Mesenchymal stem cell (in vitro differentiated cells and primary cell): ENCODE data around the gene MAP3K7.

Source experiments
- DNase-seq: peaks from one replicate; pipeline ENCODE4 v3.0.0-alpha.2; 2013
- H2AFZ ChIP-seq: one replicate; pipeline ENCODE4 v1.6.1; 2013; ENCODE audit warnings: low read depth, mild to moderate bottlenecking, control low read depth, inconsistent platforms, low read length, moderate library complexity
- H2AK5ac ChIP-seq: 2 replicates; pipeline ENCODE4 v1.6.1; 2013; ENCODE audit warnings: low read length, moderate library complexity, mild to moderate bottlenecking, inconsistent platforms; ENCODE audit not compliant: severe bottlenecking
- H2BK120ac ChIP-seq: one replicate; pipeline ENCODE4 v1.6.1; 2013; ENCODE audit warnings: low read depth, mild to moderate bottlenecking, inconsistent platforms, low read length, moderate library complexity
- H2BK12ac ChIP-seq, 2 experiments: one replicate each; pipeline ENCODE4 v1.6.1; 2013; ENCODE audit warnings: inconsistent platforms in 2 of 2, low read length in 2 of 2, mild to moderate bottlenecking in 2 of 2, moderate library complexity in 2 of 2, control low read depth in 1 of 2
- H2BK15ac ChIP-seq: one replicate; pipeline ENCODE4 v1.6.1; 2013; ENCODE audit warnings: mild to moderate bottlenecking, low read depth, inconsistent platforms; ENCODE audit not compliant: poor library complexity, severe bottlenecking
- H2BK5ac ChIP-seq: 2 replicates; pipeline ENCODE4 v1.6.1; 2013; ENCODE audit warnings: low read depth, mild to moderate bottlenecking, low read length, control low read depth, inconsistent platforms; ENCODE audit not compliant: poor library complexity, severe bottlenecking
- H3K14ac ChIP-seq, 2 experiments: one replicate each; pipeline ENCODE4 v1.6.1; 2013; ENCODE audit warnings: inconsistent platforms in 2 of 2, low read length in 2 of 2, control low read depth in 1 of 2, mild to moderate bottlenecking in 1 of 2, moderate library complexity in 1 of 2
- H3K18ac ChIP-seq, 2 experiments: one replicate each; pipeline ENCODE4 v1.6.1; 2013; ENCODE audit warnings: inconsistent platforms in 2 of 2, low read length in 2 of 2, control low read depth in 1 of 2, low read depth in 1 of 2, mild to moderate bottlenecking in 1 of 2
- H3K23ac ChIP-seq, 2 experiments: one replicate each; pipeline ENCODE4 v1.6.1; 2013; ENCODE audit warnings: inconsistent platforms in 2 of 2, low read length in 2 of 2, mild to moderate bottlenecking in 2 of 2, moderate library complexity in 2 of 2, control low read depth in 1 of 2
- H3K27ac ChIP-seq: 2 replicates; pipeline ENCODE4 v1.5.1; 2013; ENCODE audit warnings: mild to moderate bottlenecking, moderate library complexity, low read length, control low read depth, inconsistent platforms; ENCODE audit not compliant: poor library complexity, severe bottlenecking
- H3K27me3 ChIP-seq, 2 experiments: 2 replicates each; pipeline versions ENCODE4 v1.6.1 to v1.7.0; 2013; ENCODE audit warnings: low read length in 2 of 2, mild to moderate bottlenecking in 2 of 2, moderate library complexity in 2 of 2, control low read depth in 1 of 2, inconsistent platforms in 1 of 2; ENCODE audit not compliant: control insufficient read depth in 1 of 2, insufficient read depth in 1 of 2
- H3K36me3 ChIP-seq, 2 experiments: 2 replicates each; pipeline versions ENCODE4 v1.6.1 to v1.7.0; 2013; ENCODE audit warnings: low read length in 2 of 2, control low read depth in 1 of 2, inconsistent platforms in 1 of 2, low read depth in 1 of 2, mild to moderate bottlenecking in 1 of 2; ENCODE audit not compliant: insufficient read depth in 2 of 2, control insufficient read depth in 1 of 2
- H3K4ac ChIP-seq, 2 experiments: one replicate each; pipeline ENCODE4 v1.6.1; 2013; ENCODE audit warnings: inconsistent platforms in 2 of 2, low read length in 2 of 2, mild to moderate bottlenecking in 2 of 2, moderate library complexity in 2 of 2, control low read depth in 1 of 2, low read depth in 1 of 2
- H3K4me1 ChIP-seq: 2 replicates; pipeline ENCODE4 v1.6.1; 2013; ENCODE audit warnings: low read depth, low read length, control low read depth; ENCODE audit not compliant: control insufficient read depth, insufficient read depth
- H3K4me2 ChIP-seq: 2 replicates; pipeline ENCODE4 v1.6.1; 2013; ENCODE audit warnings: low read length, mild to moderate bottlenecking, inconsistent platforms; ENCODE audit not compliant: poor library complexity, severe bottlenecking
- H3K4me3 ChIP-seq, 2 experiments: 2 replicates each; pipeline versions ENCODE4 v1.5.1 to v1.7.0; 2013; ENCODE audit warnings: low read length in 2 of 2, mild to moderate bottlenecking in 2 of 2, control low read depth in 1 of 2, low read depth in 1 of 2; ENCODE audit not compliant: insufficient read depth in 1 of 2
- H3K79me1 ChIP-seq: replicated peaks from 2 replicates; pipeline ENCODE4 v1.6.1; 2013; ENCODE audit warnings: mild to moderate bottlenecking, control low read depth, low read length, inconsistent platforms; ENCODE audit not compliant: poor library complexity, severe bottlenecking
- H3K9ac ChIP-seq: 2 replicates; pipeline ENCODE4 v1.7.0; 2013; ENCODE audit warnings: mild to moderate bottlenecking, low read length, moderate library complexity
- H3K9me3 ChIP-seq: 2 replicates; pipeline ENCODE4 v1.7.0; 2013; ENCODE audit warnings: mild to moderate bottlenecking, low read length; ENCODE audit not compliant: control insufficient read depth
- H4K8ac ChIP-seq: one replicate; pipeline ENCODE4 v1.6.1; 2013; ENCODE audit warnings: inconsistent platforms, mild to moderate bottlenecking, low read length, moderate library complexity
- H4K91ac ChIP-seq: one replicate; pipeline ENCODE4 v1.6.1; 2013; ENCODE audit warnings: mild to moderate bottlenecking, low read length, inconsistent platforms
- WGBS: methylation state at CpG from one replicate; pipeline ENCODE4 v1.1.7; 2013; ENCODE audit warnings: mixed read lengths; 5-methylcytosine and 5-hydroxymethylcytosine counted together

The MAP3K7 gene

DNA sequence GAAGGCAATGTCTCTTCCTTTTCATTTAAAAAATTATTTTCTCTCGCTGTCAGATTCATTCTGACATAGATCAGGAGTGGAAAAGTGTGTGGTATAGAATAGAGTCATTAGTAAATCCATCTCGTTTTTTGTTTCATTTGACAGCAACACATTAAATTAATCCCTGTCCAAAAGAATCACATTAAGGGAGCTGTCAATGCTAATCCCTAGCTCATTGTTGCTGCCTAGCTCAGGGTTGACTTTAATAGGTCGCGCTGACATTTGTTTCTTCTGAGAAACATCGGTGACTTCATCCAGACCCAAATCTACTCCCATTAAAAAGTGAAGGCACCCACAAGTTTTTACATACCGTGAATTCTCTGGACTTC, 25.4 kb upstream of the MAP3K7 start:
- no peaks in the 10 kb centered on the region for H3K9me3 ChIP-seq
- WGBS, result 59% methylated on average over 3 of the region's 6 CpGs
- H3K4me1 ChIP-seq, result peaks cover 8% of the 10 kb centered on the region

DNA sequence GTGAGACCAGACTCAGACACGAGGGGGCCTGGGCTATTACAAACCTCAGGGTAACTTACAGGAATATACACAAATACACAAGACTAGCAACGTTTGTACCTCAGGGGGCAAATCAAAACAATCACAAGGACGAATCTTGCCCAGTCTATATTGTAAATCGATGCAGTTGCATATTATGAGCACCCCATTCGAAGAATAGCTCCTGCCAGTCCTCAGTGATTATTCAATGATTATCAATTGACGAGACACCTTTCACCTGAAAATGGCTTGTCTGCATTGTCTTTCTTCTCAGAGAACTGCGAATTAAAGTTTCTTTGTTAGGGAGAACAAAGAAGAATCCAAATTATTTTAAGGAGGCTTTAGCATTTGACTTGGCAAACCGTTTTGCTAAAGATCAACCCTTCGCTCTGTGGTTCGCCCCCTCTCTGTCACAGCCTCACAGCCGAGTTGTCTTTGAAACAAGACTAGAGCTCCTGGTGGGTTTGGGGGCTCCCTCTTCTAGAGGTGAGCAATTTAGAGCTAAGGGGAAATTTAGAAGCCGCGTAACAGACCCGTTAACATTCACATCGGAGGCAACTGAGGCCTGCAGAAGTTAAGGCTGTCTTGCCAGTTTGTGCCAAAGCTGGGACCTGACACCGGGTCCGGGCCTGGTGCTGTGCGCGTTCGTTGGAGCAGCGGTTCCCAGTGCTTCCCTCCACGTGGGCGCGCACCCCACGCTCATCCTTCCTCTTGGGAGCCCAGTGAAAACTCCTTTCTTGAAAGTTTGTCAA, 24.9 kb upstream of the MAP3K7 start:
- Histone ChIP-seq H2AK5ac (no peak overlapping the region), H2BK5ac (no peak overlapping the region), H3K23ac (no peak overlapping the region), H3K4me3 (peak overlapping the region; percentile 61 to 84), H3K79me1 (no peaks in the 10 kb centered on the region), H3K9ac (peak overlapping the region; percentile 26), H3K9me3 (no peaks in the 10 kb centered on the region), H4K91ac (no peak overlapping the region), H4K8ac (no peak overlapping the region), H3K36me3 (no peaks in the 10 kb centered on the region), H3K4me2 (peak overlapping the region; percentile 96), H3K27me3 (peaks cover 40 to 73% of the 10 kb centered on the region in 2 experiments), H2AFZ (no peak overlapping the region), H3K4me1 (peaks cover 8% of the 10 kb centered on the region), H2BK12ac (no peak overlapping the region), H3K18ac (no peak overlapping the region), H2BK120ac (no peak overlapping the region), H3K14ac (no peak overlapping the region), H3K4ac (no peak overlapping the region), H2BK15ac (no peak overlapping the region), H3K27ac (no peak overlapping the region)
- 45% methylated on average over 25 of the region's 25 CpGs for WGBS
- no peak for DNase-seq

More for the DNA sequence above, 25.4 kb upstream of the MAP3K7 start:
- Histone ChIP-seq H2BK120ac (no peak overlapping the region), H2BK12ac (no peak overlapping the region), H3K4me3 (no peak overlapping the region), H2BK5ac (no peak overlapping the region), H3K36me3 (no peaks in the 10 kb centered on the region), H3K27me3 (peaks cover 44 to 79% of the 10 kb centered on the region in 2 experiments), H4K91ac (no peak overlapping the region), H3K14ac (no peak overlapping the region), H3K23ac (no peak overlapping the region), H2AFZ (no peak overlapping the region), H4K8ac (no peak overlapping the region), H3K4me2 (no peak overlapping the region), H3K18ac (no peak overlapping the region), H3K27ac (no peak overlapping the region), H3K9ac (no peak overlapping the region), H2AK5ac (no peak overlapping the region), H3K4ac (no peak overlapping the region), H2BK15ac (no peak overlapping the region), H3K79me1 (no peaks in the 10 kb centered on the region)
- no peak for DNase-seq

DNA sequence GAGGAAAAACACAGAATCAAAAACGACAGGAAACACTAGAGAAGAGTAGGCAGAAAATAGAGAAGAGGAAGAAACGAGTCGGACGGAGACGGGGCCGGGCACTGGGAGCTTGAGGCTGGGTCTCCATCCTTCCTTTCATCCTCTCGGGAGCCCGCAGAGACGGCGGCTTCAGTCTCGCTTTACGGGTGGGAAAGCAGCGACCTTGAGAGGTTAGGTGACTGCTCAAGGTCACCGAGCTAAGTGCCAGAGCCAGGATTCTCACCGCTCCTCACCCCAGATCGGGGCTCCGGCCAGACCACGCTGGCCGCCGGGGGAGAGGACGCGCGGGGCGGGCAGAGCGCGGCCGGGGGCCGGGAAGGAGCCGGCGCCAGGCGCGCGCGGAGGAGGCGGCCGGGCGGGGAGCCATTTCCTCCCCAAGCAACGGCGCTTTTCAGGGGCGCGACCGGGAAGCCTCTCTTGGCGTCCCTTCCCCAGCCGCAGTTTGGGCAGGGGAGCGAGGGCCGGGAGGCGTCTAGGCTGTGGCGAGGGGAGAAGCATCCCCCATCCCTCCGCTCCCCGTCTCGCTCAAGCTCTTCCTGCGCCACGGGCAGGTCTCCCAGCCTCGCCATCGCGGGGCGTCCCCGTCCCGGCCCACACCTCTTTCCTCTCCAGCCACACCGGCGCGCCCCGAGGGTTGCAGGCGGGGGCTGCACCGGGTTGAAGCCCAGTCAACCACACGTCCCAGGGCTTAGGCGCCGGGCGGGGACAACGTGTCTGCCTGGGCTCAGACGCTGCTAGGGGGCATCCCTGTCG, 24.1 kb upstream of the MAP3K7 start:
- Histone ChIP-seq H3K4me1 (peaks cover 8% of the 10 kb centered on the region), H3K14ac (peak overlapping the region in 1 of 2 experiments; percentile 4), H3K27ac (no peak overlapping the region), H2AFZ (peak overlapping the region; percentile 51), H3K4ac (no peak overlapping the region), H3K9me3 (no peaks in the 10 kb centered on the region), H2BK120ac (peak overlapping the region; percentile 23), H3K4me3 (peak overlapping the region; percentile 61 to 84), H3K23ac (no peak overlapping the region), H2BK12ac (peak overlapping the region in 1 of 2 experiments; percentile 74), H4K91ac (peak overlapping the region; percentile 56), H3K9ac (peak overlapping the region; percentile 62), H4K8ac (peak overlapping the region; percentile 30), H2BK15ac (peak overlapping the region; percentile 89), H3K27me3 (peaks cover 38 to 65% of the 10 kb centered on the region in 2 experiments), H3K36me3 (no peaks in the 10 kb centered on the region), H2BK5ac (no peak overlapping the region), H2AK5ac (no peak overlapping the region), H3K79me1 (no peaks in the 10 kb centered on the region), H3K18ac (peak overlapping the region; percentile 9 to 16), H3K4me2 (peak overlapping the region; percentile 96)
- peak; percentile 37 for DNase-seq
- WGBS, result under 1% methylated on average over 55 of the region's 72 CpGs

- Histone ChIP-seq H4K8ac (peak overlapping the region; percentile 49), H3K9ac (peak overlapping the region; percentile 62), H2BK5ac (no peak overlapping the region), H3K27ac (no peak overlapping the region), H3K4ac (no peak overlapping the region), H2AFZ (peak overlapping the region; percentile 54), H2BK120ac (no peak overlapping the region), H2AK5ac (no peak overlapping the region), H3K18ac (peak overlapping the region in 1 of 2 experiments; percentile 73), H3K14ac (no peak overlapping the region), H2BK15ac (no peak overlapping the region), H3K36me3 (no peaks in the 10 kb centered on the region), H3K4me3 (peak overlapping the region in 1 of 2 experiments; percentile 84), H3K79me1 (no peaks in the 10 kb centered on the region), H3K4me2 (peak overlapping the region; percentile 96), H4K91ac (peak overlapping the region; percentile 27), H3K23ac (no peak overlapping the region), H3K4me1 (peaks cover 8% of the 10 kb centered on the region), H3K9me3 (no peaks in the 10 kb centered on the region), H2BK12ac (no peak overlapping the region), H3K27me3 (peaks cover 34 to 59% of the 10 kb centered on the region in 2 experiments)
- DNase-seq, result no peak
- WGBS, result 17% methylated on average over 22 of the region's 22 CpGs
Measured at GRCh38 chr6:90610301-90610750, 23.5 kb upstream of the MAP3K7 start.
